HG02588 (cell line): ENCODE measurements around the gene VGLL4.
"Not testable (repeated sequence)": the region's sequence is repeated elsewhere in the genome, so short reads cannot be mapped to it uniquely, and the experiment has no call there.

ENCODE experiments used
- ATAC-seq: cut with Tn5 transposase; IDR thresholded peaks from one replicate; pipeline ENCODE4 v1.9.1; 2021; ENCODE audit warnings: mild to moderate bottlenecking, moderate library complexity; ENCODE audit not compliant: unreplicated experiment

The VGLL4 gene

DNA sequence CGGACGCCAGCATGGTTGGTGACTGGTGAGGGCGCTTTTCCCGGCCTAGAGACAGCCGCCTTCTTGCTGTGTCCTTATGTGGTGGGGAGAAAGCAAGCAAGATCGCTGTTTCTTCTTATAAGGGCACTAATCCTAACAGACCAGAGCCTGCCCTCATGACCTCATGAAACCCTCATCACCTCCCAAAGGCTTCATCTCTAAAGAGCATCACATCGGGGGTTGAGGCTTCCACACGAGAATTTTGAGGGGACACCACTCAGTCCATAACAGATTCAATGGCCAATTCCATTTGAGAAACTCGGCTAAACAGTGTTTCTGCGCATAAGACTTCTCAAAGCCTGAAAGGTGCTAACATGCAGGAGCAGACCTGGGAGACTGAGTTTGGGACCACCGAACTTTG is 54.0 kb downstream of the VGLL4 start:
- no peak for ATAC-seq

DNA sequence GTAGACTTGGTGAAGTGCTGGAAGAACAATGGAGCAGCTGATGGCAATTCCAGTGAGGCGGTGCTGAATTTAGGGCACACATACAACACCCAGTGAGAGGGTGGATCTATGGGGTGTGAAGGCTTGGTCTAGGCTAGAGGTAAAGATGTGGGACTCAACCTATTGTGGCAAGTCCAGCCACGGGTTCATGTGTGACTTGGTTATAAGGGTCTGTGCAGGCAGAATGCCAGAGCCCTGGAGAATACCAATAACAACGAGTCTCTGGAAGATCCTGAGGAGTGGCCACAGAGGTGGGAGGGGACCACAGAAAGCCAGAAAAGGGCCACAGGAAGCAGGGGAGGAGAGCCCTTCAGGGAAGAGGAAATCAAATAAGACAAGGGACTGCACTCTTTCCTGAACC is 55.0 kb downstream of the VGLL4 start:
- ATAC-seq = no peak

GRCh38 chr3:11588338-11588737 is 55.4 kb downstream of the VGLL4 start:
- no peak for ATAC-seq

GRCh38 chr3:11587766-11588165 is 55.9 kb downstream of the VGLL4 start:
- ATAC-seq = no peak

- no peak for ATAC-seq
Observed at GRCh38 chr3:11584570-11584969, 59.1 kb downstream of the VGLL4 start.

- ATAC-seq = no peak
Observed at GRCh38 chr3:11583638-11584046, 60.1 kb downstream of the VGLL4 start.

GRCh38 chr3:11583235-11583634 is 60.5 kb downstream of the VGLL4 start:
- ATAC-seq = no peak

- no peak for ATAC-seq
Observed at GRCh38 chr3:11582191-11582968, 61.3 kb downstream of the VGLL4 start.

- ATAC-seq = no peak
Observed at GRCh38 chr3:11581237-11582190, 62.2 kb downstream of the VGLL4 start.

GRCh38 chr3:11580645-11581044 is 63.1 kb downstream of the VGLL4 start:
- no peak for ATAC-seq

- ATAC-seq = no peak
Observed at GRCh38 chr3:11578169-11578568, 65.5 kb downstream of the VGLL4 start.

DNA sequence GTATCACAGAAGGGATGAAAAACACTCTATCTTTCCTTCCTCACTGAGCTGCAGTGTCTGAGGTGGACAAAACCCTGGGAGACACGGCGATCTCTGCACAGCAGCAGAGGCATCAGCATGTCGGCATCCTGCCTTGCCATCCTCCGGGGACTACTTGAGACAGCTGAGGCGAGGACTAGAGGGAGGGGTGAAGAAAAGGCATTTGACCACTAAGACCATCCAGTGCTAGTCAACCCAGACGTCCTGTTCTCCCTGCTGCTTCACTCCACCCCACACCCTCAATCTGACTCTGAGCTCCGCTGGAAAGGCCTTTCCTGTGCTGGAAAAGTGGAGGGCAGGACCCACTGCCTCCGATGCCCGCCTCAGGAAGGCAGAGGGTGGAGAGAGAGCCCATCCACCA is 67.3 kb downstream of the VGLL4 start:
- no peak for ATAC-seq

DNA sequence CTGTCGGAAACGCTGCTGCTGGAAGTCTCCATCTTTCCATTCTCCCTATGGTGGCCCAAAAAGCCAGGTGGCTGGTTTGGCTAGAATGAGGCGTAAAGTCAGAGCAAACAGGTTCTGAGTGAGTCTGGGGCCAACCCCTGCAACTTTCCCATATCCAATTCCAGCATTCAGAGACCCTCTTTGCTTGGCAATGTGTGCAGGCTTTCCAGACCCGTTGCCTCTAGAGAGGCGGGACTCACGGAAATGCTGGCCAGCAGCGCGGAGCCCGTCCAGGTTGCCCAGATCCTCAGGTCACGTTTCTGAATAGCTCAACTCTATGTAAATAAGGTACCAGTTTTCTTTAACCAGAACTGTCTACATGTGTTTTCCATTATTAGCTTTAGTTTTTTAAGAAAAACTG is 68.0 kb downstream of the VGLL4 start:
- no peak for ATAC-seq

DNA sequence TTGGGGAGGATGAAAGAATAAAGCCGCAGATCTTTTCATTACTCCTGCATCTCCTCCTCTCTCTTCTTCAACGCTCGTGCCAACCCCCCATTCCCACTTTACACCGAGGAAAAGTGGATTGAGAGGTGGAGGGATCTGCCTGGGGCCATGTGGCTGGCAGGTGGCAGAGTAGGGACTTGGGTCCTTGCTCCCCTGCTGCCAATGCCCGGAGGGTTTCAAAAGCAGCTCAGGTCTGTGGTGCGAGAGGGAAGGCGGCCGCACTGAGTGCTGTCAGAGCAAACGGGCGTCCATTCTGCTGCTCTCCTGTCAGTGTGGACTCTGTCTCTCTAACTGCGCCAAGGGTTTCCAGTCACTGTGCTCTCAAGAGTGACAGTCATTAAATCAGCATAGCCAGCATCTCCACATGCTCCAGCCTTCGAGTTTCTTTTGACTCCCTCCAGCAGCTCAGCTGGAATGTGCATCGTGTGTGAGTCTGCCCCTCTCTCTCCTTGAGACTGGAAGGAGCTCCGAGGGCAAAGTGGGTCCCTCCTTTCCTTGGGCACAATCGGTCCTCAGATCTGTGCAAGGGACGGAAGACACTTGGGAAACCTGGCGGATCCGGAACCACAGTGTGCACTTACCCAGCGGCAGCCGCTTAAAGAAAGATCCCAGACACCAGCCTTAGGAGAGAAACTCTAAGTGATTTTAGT is 68.6 kb downstream of the VGLL4 start:
- ATAC-seq = no peak

GRCh38 chr3:11572660-11573059 is 71.1 kb downstream of the VGLL4 start:
- not testable (repeated sequence) for ATAC-seq

- ATAC-seq = no peak
Observed at GRCh38 chr3:11570789-11571495, 72.8 kb downstream of the VGLL4 start.

DNA sequence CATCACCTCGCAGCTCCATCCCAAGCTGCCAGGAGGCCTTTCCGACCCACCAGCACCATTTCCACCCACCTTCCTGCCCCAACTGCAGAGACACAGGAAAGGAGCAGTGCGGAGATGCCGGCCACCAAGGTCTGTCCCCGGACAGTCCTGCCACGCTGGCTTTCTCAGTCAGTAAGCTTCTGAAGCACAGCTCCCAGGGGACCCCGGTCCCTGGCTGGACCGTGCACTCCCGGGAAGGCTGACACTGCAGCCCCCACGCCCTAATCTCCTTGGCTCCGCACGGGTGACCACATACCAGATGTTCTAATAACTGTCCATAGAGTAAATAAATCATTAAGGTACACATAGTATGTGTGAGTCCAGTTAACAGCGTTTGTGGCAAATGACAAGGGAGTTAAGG is 73.5 kb downstream of the VGLL4 start:
- no peak for ATAC-seq

DNA sequence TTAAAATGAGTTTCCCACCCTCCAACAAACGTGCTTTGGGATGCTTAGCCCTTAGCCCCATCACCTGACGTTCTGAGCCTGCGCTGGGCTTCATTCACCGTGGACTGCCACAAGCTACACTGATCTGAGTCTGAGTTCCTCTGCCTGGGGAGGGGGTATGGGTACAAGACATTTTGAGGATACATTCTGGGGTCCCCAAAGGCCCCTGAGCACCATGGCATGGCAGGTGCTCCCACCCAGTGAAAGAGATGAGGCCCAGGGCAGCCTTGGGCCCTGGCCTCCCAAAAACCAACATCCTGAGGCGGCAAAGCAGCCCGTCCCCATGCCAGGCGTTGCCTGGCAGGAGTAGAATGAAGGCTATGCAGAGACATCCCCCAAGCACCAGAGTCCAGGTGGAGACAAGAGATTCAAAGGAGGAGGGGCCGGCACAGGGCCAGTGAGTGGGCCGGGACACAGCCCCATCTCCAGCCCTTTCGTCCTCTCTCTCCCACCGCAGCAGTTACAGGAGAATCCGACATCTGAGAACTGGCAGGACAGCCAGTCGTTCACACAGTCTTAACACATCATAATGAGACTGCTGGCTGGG is 74.5 kb downstream of the VGLL4 start:
- no peak for ATAC-seq

GRCh38 chr3:11568503-11569155 is 75.1 kb downstream of the VGLL4 start:
- no peak for ATAC-seq
